Medulla oblongata (tissue), 1 donor: ENCODE data around the gene ABLIM2.
"Not testable (repeated sequence)": the region's sequence is repeated elsewhere in the genome, so short reads cannot be mapped to it uniquely, and the experiment has no call there.

Experiments used
- DNase-seq: peaks from one replicate; pipeline ENCODE4 v3.0.0-alpha.2; 2015; ENCODE audit errors: extremely low spot score

ABLIM2 gene

DNA sequence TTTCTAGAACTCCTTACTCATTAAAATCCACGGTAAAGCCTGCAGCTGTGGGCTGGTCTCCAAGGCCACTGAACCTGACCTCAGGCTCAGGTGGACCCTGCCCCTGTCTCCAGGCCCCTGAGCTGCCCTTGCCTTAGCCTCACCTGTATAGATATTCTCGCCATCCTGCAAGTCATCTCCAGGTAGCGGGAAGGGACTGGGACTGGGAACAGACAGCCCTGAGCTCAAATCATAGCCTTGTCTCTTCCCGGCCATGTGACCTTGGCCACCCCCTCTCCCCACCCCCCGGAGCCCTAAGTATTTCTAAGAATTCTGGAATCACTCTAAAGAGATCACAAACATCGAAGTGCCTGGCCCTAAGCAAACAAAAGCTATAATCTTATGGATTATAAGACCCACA, 17.7 kb downstream of the ABLIM2 start:
- no peak for DNase-seq

DNA sequence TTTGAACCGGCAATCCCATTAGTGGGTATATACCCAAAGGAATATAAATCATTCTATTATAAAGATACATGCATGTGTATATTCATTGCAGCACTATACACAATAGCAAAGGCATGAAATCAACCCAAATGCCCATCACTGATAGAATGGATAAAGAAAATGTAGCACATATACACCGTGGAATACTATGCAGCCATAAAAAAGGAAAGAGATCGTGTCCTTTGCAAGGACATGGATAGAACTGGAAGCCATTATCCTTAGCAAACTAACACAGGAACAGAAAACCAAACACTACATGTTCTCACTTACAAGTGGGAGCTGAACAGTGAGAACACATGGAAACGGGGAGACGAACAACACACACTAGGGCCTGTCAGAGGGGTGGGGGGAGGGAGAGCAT, 18.9 kb downstream of the ABLIM2 start:
- DNase-seq: not testable (repeated sequence)

DNA sequence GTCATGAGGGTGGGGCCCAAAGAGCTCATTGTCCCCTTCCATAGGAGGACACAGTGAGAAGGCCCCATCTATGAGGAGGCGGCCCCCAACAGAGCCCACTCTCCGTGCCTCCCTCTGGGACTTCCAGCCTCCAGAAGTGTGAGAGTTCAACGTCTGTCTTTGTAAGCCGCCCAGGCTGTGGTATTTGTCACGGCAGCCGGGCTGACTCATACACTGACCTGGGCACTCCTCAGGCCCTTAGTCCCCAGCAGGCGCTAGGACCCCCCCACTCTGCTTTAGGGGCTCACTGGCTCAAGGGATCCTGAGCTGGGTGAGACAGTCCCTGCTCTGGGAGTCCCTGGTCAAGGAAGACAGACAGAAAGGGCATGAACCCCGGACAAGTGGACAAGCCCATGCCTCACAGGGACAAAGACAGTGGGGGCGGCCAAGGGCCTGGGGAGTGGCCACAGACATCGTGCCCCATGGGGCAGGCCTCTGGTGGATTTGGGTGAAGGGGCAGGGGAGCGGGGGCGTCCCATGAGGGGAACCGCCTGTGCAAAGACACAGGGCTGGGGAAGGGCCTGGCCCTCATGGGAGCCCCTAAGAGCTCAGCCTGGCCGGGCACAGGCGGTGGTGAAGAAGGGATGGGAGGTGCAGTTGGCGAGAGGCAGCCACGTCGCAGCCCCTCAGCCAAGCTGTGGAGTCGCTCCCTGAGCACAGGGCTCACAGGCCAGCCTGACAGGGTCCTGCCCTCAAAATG, 21.5 kb downstream of the ABLIM2 start:
- DNase-seq: no peak

DNA sequence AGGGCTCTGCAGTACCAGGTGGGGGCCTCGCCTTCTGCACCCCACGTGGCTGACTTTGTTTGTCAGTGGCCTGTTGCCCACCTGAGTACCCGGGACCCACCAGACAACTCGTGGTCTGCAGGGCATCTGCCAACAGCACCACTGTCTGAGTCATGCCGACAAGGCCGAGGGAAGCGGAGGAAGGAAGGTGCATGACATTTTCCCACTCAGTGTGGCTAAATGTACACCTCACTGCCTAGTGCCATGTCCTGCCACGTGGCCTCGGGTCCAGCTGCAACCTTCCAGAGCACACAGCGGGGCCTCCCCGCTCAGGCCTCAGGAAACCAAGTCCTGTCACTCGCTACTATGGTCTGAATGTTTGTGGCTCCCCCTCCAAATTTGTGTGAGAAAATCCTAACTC, 22.1 kb downstream of the ABLIM2 start:
- DNase-seq: no peak

DNA sequence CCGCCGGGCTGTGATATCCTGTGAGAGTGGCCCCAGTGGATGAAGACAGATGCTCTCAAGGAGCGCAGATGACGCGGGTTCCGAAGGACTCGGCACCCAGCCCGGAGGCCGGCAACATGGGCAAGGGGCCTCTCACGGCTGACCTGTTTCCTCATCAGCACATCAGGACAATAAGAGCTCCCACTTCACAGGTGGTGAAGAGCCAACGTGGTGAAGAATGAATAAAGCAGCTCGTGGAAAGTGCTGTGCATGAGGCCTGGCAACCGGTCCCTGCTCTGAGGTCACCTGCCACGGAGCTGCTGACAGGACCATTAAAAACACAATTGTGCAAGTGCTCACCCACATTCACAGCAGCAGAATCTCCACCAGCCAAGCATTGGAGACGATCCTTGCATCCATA, 22.9 kb downstream of the ABLIM2 start:
- no peak for DNase-seq

DNA sequence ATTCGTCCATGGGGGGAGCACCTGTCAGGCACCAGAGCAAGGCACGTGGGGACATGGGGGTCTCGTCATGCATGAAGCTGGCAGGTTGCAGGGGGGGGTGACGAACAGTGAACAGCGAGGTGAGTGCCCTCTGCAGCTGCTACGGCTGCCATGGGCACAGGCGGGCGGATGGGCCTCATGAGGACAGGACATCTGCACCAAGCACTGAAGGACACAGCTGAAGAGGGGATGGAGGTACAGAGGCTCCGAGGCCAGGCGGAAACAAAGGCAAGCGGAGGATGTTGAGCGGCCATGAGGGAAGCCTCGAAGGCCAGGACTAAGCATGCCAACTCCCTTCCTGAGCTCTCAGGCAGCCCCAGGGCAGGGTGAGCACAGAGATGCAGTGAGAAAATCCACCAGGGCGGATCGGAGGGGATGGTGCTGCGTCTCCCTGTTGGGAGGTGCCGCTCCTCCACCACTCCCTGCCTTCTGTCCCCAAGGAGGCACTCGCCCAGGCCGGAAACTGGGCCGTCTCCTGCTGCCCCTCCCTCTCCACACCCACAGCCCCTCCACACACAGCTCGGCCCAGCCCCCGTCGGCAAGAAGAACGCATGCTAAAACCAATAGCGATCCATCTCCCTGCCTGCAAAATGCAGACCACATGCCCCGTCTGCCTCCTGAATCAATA, 24.6 kb downstream of the ABLIM2 start:
- DNase-seq: no peak

DNA sequence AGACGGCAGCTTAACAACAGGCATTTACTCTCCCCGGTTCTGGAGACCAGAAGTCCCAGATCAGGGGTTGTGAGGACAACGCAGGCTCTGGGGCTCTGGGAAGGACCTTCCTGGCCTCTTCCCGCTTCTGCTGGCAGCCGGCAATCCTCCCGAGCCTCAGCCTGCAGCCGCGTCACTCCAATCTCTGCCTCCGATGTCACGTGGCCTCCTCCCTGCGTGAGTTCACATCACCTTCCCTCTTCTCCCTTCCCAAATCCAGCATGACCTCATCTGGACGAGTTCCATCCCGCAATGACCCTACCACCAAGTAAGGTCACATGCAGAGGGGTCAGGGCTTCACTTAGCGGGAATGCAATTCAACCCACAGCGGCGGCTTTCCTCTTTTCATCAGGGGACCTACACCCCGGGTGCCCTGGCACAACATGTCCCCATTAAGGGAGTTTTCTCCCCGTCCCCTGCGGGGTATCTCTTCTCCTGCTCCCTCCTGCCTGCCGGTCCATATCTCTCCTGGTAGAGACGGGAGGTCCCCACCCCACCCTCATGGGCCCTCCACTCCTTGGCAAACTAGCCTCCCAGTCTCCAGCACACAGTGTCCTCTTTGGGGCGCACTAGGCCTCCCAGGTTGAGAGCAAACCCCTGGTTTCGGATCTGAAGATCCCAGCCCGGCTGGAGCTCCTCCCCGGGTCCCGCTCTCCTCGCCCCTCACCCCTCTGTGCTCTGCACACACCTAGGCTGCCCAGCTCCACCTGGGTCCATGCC, 25.5 kb downstream of the ABLIM2 start:
- DNase-seq: no peak

DNA sequence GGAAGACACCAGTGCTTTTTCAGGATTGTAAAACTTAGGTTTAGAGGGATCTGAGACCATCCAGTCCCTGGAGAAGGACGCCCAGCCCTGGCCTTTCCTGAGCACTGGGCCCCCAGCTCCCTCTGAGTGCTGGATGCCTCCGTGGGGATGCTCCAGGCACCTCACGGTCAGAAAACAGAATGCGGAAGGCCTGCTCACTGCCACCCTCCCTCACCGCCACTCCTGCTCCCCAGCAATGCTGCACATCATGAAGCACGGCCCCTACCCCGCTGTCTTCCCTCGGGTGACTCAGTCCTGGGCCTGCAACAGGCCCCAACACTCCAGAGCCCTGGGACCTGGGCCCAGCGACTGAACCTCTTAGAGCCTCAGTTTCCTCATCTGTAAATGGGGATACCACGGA, 26.2 kb downstream of the ABLIM2 start:
- DNase-seq: no peak

DNA sequence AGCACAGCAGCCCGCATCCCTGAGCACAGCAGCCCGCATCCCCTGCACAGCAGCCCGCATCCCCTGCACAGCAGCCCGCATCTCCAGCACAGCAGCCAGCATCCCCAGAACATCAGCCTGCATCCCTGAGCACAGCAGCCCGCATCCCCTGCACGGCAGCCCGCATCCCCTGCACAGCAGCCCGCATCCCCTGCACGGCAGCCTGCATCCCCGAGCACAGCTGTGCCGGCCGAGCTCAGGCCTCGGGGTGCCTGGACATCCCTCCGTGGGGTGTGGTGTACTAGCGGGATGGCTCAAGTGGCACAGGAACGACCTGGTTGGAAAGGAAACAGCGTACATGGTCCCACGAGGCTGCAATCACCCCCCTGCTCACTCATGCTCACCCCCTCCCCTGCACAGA, 26.8 kb downstream of the ABLIM2 start:
- DNase-seq: no peak

DNA sequence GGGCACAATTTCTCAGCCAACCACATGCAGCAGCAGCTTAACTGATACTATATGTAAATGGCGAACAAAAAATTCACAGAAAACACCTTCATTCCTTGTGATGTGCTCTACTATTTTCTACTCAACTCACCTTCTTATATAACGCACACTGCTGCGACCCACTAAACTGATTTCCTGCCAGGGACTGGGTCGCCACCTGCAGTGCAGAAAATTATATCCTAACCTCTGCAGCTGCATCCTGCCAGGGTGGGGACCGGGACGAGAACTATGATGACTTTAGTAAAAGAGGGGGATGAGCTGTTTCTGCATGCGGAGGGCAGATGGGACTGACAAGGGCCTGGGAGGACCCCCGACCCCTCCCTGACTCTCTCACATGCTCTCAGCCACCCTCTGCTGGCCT, 27.4 kb downstream of the ABLIM2 start:
- no peak for DNase-seq

DNA sequence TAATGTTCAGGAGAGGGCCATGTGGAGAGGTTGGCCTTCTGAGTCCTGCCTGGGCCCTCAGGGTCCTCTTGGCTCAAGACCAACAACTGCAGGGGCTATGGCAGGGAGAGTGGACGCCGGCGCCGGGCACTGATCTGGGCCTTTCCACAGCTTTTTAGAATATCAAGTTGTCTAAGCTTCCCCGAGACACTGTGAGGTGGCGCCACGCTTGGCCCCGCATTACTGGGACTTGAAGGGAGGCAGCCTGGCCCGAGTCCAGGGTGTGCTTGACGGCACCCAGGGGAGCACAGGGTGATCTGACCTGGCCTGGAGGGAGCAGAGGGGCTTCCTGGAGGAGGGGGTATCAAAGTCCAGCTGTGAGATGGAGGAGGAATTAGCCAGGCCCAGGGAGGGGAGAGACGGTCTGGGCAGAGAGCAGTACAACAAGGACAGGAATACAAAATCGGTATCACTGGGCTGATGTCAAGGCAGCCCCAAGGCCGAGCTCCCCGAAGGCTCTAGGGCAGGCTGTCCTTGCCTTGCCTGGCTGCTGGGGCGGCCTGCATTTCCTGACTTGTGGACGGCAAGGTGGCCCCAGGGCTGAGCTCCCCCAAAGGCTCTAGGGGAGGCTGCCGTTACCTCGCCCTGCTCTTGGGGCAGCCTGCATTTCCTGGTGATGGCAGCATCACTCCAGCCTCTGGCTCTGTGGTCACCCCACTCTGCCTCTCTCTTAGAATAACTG, 28.1 kb downstream of the ABLIM2 start:
- no peak for DNase-seq

DNA sequence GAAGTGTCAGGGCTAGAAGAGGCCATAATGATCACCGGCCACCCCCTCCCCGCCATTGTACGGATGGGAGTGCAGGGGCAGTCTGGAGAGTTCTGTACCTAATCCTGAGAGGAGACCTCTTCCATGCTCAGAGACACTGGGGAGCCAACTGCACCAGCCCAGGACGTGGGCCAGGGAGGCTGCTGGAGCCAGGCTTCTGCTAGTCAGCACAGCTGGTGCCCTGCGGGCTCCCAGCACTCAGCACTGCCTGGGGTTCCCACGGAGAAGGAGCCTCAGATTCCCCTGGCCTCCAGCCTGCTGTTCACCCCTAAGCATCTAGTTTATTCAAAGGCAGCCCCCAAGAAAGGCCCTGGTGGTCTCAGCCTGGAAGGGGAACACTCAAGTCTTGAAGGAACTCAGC, 28.8 kb downstream of the ABLIM2 start:
- DNase-seq: no peak

DNA sequence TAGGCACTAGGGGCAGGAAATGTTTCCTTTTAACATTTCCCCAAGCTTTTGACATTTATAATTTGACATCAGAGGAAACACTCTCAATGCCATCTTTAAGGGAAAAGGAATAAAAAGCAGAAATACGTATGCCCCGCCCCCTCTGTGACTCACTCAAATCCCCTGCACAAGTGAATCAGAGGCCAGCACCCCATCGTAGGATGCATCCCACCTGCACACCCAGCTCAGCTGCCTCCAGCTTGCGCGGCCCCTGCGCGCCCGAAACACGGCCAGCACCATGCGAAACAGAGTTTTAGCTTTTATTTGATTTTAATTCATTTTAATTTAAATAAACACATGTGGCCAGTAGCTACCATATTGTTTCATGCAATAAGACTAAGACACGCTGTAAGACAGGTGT, 29.5 kb downstream of the ABLIM2 start:
- no peak for DNase-seq

DNA sequence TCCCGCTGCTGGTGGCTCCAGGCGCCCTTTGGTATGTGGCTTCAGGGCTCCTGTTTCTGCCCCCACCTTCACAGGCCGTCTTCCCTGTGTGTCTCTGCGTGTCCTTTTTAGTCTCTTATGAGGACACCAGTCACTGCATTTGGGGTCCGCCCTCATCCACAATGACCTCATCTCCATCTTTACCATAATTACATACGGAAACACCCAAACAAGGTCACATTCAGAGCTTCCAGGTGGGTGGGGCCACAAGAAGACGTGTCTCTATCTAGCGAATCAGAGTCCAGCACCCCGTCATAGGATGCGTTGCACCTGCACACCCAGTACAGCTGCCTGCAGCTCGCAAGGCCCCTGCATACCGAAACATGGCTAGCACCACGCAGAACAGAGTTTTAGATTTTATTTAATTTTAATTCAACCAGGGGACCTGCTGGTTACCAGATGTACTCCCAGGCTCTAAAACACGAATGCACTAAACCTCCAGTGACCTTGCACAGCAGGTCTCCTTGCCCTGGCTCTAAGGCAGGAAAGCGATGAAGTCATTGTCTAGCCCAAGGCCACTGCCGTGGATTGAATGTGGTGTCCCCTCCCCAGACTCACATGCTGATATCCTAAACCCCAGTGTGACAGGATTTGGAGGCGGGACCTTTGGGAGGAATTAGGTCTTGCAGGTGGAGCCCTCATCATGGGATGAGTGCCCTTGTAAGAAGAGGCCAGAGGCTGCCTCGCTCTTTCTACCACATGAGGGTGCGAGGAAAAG, 30.3 kb downstream of the ABLIM2 start:
- no peak for DNase-seq

DNA sequence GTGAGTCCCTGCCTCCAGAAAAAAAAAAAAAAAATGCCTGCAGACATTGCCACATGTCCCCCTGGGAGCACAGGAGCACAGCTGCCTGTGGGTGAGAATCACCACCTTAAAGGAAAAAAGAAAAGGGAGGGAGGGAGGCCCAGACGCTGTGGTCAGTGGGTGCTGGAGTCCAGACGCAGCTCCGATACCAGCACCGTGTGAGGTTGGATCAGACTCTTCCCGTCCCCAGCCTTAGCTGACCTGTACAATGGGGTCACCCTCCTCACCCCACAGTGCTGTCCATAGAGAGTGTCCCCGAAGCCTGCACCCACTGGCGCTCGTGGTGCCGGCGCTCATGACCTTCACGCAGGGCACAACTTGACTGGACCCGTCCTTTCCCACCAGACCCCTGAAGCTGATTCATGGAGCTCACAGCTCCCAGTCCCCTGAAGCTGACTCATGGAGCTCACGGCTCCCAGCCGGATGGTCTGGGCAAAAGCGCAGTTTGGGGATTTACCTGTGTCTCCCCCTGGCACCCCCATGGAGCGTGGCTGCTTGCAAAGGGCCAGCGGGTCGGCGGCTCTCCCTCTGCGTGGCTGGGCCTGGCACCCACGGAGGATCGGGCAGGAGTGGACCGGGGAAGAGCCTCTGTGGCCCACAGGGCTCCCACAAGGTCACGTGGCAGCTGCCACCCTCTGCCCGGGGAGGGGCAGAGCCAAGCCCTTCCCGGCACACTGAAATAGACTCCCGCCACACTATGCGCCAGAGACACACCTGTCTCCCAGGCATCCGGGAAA, 31.4 kb downstream of the ABLIM2 start:
- DNase-seq: no peak

DNA sequence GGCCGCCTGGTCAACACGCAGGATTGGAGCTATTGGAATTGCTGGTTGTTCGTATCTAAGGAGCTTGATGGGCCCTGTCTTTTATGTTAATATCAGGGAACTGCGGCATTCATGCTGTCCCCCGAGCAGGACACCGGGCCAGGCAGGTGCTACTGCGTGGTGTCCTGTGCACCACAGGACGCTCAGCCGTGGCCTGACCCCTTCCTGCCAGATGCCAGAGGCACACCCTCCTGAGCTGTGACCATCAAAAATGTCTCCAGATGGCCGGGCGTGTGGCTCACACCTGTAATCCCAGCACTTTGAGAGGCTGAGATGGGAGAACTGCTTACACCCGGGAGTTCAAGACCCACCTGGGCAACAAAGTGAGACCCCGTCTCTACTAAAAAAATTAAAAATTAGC, 32.1 kb downstream of the ABLIM2 start:
- DNase-seq: no peak

DNA sequence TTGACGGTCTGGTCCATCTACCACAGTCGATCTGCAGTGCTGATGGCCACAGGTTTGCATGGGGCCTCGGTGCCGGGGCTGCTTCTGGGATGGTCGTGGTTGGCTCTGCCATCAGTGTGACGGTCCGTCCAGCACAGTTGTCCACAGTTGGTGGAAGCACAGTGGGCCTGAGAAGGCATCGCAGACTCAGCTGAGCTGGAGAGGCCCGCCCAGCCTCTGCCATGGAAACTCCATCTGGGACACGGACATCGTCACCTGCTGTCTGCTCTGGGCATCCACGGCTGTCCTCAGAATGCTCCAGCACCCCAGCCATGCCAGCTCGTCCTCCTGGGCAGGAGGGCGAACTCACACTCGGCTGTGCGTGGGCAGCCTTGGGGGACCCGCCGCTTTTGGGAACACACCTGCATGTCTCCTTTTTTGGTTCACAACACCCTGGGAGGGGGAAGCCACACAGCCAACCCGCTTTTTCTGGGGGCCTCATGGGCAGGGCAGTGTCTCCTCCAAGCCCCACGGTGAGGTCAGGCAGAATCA, 33.0 kb downstream of the ABLIM2 start:
- DNase-seq: no peak

DNA sequence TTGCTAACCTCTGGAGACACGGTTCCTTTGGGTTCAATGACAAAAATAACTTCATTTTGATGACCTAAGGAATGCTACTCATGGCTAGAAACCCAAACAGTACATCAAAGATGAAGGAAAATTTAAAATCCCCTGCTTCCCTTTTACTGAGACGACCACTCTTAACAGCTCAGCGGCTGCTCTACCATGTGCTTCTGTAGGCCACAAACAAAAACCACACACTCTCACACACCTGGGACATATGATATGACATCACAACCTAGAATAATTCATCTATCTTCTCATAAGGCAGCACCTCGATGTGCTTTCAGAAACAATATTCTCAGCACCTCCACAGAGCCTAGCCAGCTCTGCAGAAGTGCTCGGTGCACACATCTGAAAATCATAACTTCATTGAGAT, 34.7 kb downstream of the ABLIM2 start:
- DNase-seq: no peak

DNA sequence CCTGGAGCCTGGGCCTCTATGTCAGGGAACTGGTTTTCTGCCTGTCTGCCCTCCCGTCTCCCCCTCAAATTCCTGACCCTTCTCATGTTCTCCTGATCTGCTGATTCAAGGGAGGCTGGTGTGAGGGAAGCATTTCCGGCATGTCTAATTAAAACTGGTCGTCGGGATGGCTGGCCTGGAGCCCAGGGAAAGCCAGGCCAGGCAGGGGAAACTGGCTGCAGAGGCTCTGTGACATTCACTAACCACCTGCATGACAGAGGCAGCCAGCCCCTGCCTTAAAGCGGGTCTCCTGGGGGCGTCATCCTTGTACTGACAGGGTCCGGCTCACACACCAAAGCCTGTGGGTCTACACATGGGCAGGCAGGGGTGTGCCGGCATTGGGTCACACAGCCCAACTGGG, 35.2 kb downstream of the ABLIM2 start:
- no peak for DNase-seq

DNA sequence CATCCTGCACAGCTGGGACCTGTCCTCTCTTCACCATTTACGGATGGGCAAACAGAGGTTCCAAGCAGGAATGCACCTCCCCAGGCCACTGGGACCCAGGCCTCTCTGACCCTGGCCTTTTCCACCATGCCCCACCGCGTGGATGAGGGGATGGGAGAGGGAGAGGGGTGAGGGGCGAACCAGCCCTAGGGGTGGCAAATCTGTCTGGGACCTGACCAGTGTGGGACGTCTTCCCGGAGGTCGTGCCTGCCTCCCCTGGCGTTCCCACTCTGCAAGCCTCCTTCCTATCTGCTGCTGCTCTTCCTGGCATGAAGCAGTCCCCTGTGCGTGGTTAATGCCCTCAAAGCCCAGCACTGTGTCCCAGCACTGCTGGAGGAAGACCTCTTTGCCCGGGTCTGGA, 35.9 kb downstream of the ABLIM2 start:
- DNase-seq: no peak
